Kidney epithelial cell (primary cell): ENCODE data around the gene BPHL. TPM values are rescaled to one million over a fixed set of nuclear protein-coding genes. Genes with fewer than 3 reads are reported as not detected.

Experiments
- DNase-seq: peaks from one replicate; pipeline ENCODE4 v3.0.0-alpha.2; 2010; ENCODE audit warnings: low read depth
- H3K27me3 ChIP-seq: 2 replicates; pipeline ENCODE4 v1.6.0; 2011; ENCODE audit warnings: low read length; ENCODE audit not compliant: control insufficient read depth, insufficient read depth
- H3K36me3 ChIP-seq: 2 replicates; pipeline ENCODE4 v1.5.1; 2011; ENCODE audit warnings: low read length; ENCODE audit not compliant: control insufficient read depth, insufficient read depth
- H3K4me3 ChIP-seq: 2 replicates; pipeline ENCODE4 v1.5.1; 2011; ENCODE audit warnings: low read depth, mild to moderate bottlenecking, control low read depth, low read length
- total RNA-seq: library from RNA; depleted of rRNA; stranded (reverse); fragments of >200 nt; gene quantifications from 2 replicates; pipeline ENCODE4 v1.2.3, GENCODE V29; 2015
- TF ChIP-seq, protein P1 (sequence below): IDR thresholded peaks from 2 replicates; pipeline ENCODE4 v1.5.1; 2011; ENCODE audit warnings: mild to moderate bottlenecking, moderate library complexity, low read length, control low read depth, inconsistent platforms; ENCODE audit not compliant: insufficient read depth, poor library complexity, severe bottlenecking

BPHL gene
- total RNA-seq, 1 donor from 2014 or later: 26.6 TPM

DNA sequence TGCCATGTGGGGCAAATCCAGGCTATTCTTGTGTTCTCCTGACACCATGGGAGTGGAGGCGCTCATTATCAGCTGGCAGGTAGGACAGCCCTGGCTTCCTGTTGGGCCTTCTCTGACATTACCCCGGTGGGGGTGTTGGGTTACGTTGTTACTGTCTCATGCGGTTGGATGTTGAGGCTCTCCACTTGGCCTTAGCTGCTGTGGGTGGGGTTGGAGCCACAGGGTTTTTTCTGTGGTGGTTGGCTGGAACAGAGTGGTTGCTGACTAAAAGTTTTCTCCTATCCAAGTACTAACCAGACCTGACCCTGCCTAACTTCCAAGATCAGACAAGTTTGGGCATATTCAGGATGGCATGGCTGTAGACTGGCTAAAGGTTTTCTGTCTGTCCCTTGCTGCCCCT, 30.1 kb upstream of the BPHL start:
- no peaks in the 10 kb centered on the region for H3K36me3 ChIP-seq
- no peak overlapping the region for H3K4me3 ChIP-seq
- TF ChIP-seq, protein P1, sequence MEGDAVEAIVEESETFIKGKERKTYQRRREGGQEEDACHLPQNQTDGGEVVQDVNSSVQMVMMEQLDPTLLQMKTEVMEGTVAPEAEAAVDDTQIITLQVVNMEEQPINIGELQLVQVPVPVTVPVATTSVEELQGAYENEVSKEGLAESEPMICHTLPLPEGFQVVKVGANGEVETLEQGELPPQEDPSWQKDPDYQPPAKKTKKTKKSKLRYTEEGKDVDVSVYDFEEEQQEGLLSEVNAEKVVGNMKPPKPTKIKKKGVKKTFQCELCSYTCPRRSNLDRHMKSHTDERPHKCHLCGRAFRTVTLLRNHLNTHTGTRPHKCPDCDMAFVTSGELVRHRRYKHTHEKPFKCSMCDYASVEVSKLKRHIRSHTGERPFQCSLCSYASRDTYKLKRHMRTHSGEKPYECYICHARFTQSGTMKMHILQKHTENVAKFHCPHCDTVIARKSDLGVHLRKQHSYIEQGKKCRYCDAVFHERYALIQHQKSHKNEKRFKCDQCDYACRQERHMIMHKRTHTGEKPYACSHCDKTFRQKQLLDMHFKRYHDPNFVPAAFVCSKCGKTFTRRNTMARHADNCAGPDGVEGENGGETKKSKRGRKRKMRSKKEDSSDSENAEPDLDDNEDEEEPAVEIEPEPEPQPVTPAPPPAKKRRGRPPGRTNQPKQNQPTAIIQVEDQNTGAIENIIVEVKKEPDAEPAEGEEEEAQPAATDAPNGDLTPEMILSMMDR: no peak
- H3K27me3 ChIP-seq: no peaks in the 10 kb centered on the region
- no peak for DNase-seq

DNA sequence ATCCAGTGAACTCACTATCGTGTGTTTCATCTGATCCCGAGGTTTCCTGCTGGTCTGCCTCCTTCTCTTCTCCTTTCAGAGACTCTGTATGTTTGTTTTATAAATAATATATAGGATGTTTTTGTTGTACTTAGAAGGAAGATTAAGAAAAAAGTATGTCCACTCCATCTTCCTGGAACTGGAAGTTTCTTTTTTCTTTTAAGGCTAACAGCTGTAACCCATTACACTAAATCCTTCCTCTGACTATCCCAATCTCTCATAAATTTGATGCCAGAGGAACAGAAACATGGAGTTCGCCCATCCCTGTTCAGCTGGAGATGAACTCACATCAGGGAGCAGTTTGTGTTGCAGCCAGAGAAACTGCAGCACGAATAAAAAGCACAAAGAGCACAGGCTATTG, 29.5 kb upstream of the BPHL start:
- DNase-seq: no peak
- H3K36me3 ChIP-seq: no peaks in the 10 kb centered on the region
- no peaks in the 10 kb centered on the region for H3K27me3 ChIP-seq
- TF ChIP-seq, protein P1: no peak
- H3K4me3 ChIP-seq: no peak overlapping the region

DNA sequence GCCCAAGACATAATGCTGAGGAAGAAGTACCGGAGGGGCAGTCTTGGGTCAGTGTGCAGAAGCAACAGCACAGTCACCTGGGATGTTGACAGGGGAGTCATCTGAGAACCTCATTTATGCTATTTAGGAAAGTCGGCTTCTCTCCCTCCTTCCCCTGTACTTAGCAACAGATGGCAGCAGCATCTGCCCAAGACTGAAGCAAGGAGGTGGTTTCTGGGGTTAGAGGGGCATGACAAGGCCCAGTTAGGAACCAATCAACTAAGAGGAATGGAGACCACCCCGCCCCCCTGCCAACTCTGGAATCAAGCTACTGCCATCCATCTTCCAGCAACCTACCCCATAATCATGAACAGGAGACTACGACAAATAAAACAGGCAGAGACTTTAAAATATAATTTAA, 28.5 kb upstream of the BPHL start:
- H3K4me3 ChIP-seq: no peak overlapping the region
- no peak for DNase-seq
- no peaks in the 10 kb centered on the region for H3K27me3 ChIP-seq
- TF ChIP-seq, protein P1: no peak
- H3K36me3 ChIP-seq: no peaks in the 10 kb centered on the region

DNA sequence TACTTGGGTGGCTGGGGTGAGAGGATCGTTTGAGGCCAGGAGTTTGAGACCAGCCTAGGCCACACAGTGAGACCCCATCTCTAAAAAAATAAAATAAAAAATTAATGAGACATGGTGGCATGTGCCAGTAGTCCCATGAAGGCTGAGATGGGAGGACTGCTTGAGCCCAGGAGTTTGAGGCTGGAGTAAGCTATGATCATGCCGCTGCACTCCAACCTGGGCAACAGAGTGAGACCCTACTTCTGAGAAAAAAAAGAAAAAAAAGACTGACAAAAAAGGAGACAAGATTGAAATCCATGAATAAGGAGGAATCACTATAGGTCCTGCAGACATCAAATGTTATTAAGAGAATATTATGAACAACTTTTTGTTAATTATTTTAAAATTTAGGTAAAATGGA, 23.7 kb upstream of the BPHL start:
- TF ChIP-seq, protein P1: no peak
- DNase-seq: no peak
- no peak overlapping the region for H3K4me3 ChIP-seq

DNA sequence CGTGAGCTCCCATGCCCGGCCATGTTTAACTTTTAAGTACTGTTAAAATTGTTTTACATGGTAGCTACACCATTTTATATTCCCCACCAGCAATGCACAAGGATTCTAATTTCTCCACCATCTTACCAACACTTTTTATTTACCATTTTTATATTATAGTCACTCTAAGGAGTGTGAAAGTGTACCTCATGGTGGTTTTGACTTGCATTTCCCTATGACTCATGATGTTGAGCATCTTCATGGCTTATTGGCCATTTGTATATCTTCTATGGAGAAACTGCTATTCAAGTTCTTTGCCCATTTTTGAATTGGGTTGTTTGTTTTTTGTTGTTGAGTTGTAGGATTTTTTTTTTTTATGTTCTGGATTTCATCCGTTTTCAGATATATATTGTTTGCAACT, 15.6 kb upstream of the BPHL start:
- no peak overlapping the region for H3K4me3 ChIP-seq
- TF ChIP-seq, protein P1: no peak
- H3K27me3 ChIP-seq: no peaks in the 10 kb centered on the region
- peaks cover 2% of the 10 kb centered on the region for H3K36me3 ChIP-seq
- DNase-seq: no peak

More for the DNA sequence above, 23.7 kb upstream of the BPHL start:
- Histone ChIP-seq H3K27me3 (no peaks in the 10 kb centered on the region), H3K36me3 (peaks cover 2% of the 10 kb centered on the region)

DNA sequence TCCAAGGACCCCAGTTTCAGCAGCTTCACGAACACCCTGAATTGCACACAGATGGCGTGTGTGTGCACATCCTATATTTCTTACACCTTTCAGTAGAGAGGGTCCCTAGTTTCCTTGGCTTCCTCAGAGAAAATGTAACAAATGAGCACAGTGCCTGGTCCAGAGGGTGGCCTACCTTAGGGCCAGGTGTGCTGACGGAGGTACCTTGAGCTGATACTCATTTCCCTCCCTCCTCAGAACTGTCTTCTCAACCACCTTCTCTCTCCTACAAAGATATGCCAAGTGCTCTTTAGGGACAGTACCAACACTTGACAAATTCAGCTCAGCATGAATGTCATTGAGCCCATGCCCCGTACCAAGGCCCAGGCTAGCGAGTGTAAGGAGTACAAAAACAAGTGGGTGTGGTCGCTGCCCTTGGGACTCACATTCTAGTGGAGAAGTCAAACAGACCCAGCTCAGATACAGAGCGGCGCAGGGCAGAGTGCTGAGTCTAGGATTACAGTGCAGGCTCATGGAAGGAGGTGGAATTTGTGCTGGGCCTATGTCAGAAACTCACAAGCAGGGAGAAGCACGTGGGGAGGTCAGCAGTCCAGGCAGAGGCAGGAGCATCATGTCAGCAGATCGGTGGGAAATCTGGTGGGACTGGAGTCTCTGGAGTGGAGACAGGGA, 9.6 kb upstream of the BPHL start:
- Histone ChIP-seq H3K27me3 (no peaks in the 10 kb centered on the region), H3K36me3 (no peaks in the 10 kb centered on the region), H3K4me3 (no peak overlapping the region)
- TF ChIP-seq, protein P1: no peak
- DNase-seq: no peak
